Measurements from ENCODE around the gene SCNN1A. TPM values are rescaled to one million over a fixed set of nuclear protein-coding genes. Genes with fewer than 3 reads are reported as not detected.

The SCNN1A gene
- total RNA-seq, 1 donor from 2014 or later: 1.2 TPM

GRCh38 chr12:6376870-6377666 is 1.7 kb upstream of the SCNN1A start:
- Histone ChIP-seq H3K4me1 (peaks cover 71% of the 10 kb centered on the region), H3K79me2 (ENCODE audit: low read depth) (peaks cover 4% of the 10 kb centered on the region), H3K4me2 (peak overlapping the region; percentile 72), H2AFZ (replicated peaks) (peak overlapping the region; percentile 57), H3K36me3 (no peaks in the 10 kb centered on the region), H3K9me3 (ENCODE audit: low read depth) (no peaks in the 10 kb centered on the region), H3K9ac (no peak overlapping the region), H3F3A (ENCODE audit: low read depth) (peaks cover 62% of the 10 kb centered on the region), H3K27me3 (peaks cover 23% of the 10 kb centered on the region), H3K27ac (no peak overlapping the region), H3K4me3 (no peak overlapping the region), H4K20me1 (ENCODE audit: low read depth) (no peaks in the 10 kb centered on the region)
- Mint-ChIP-seq H3K9me3 (no peaks in the 10 kb centered on the region), H3K27me3 (ENCODE audit: insufficient read depth, low read depth) (peaks cover 24% of the 10 kb centered on the region), H3K4me1 (peaks cover 64% of the 10 kb centered on the region), H3K36me3 (no peaks in the 10 kb centered on the region), H3K4me3 (peak overlapping the region; percentile 70), H3K27ac (peak overlapping the region; percentile 83)
- TF ChIP-seq EZH2phosphoT487 (IDR thresholded peaks at IDR 0.05) (no peak), EZH2 (IDR thresholded peaks at IDR 0.05) (no peak), CTCF (IDR thresholded peaks at IDR 0.05) (no peak)
- DNase-seq (ENCODE audit: low spot score): no peak

- no peaks in the 10 kb centered on the region for H4K20me1 ChIP-seq (ENCODE audit: low read depth)
- Mint-ChIP-seq H3K36me3 (no peaks in the 10 kb centered on the region), H3K9me3 (no peaks in the 10 kb centered on the region), H3K27me3 (ENCODE audit: insufficient read depth, low read depth) (peaks cover 21% of the 10 kb centered on the region), H3K4me3 (peak overlapping the region; percentile 8), H3K4me1 (peaks cover 67% of the 10 kb centered on the region), H3K27ac (peak overlapping the region; percentile 83)
- peak; percentile 50 for TF ChIP-seq CTCF (IDR thresholded peaks at IDR 0.05)
- TF ChIP-seq EZH2 (IDR thresholded peaks at IDR 0.05): no peak
- peaks cover 75% of the 10 kb centered on the region for H3K4me1 ChIP-seq
- H3K27ac ChIP-seq: no peak overlapping the region
- peaks cover 4% of the 10 kb centered on the region for H3K79me2 ChIP-seq (ENCODE audit: low read depth)
- H3K9ac ChIP-seq: no peak overlapping the region
- peak; percentile 87 for DNase-seq (ENCODE audit: low spot score)
- H3K27me3 ChIP-seq: peaks cover 23% of the 10 kb centered on the region
- peaks cover 67% of the 10 kb centered on the region for H3F3A ChIP-seq (ENCODE audit: low read depth)
- no peaks in the 10 kb centered on the region for H3K9me3 ChIP-seq (ENCODE audit: low read depth)
- no peak overlapping the region for H3K4me3 ChIP-seq
- H3K4me2 ChIP-seq: peak overlapping the region; percentile 72
- H2AFZ ChIP-seq (replicated peaks): peak overlapping the region; percentile 57
- no peaks in the 10 kb centered on the region for H3K36me3 ChIP-seq
Measured at GRCh38 chr12:6376079-6376869, 911 bp upstream of the SCNN1A start.

- Mint-ChIP-seq H3K4me3 (no peak overlapping the region), H3K27me3 (ENCODE audit: insufficient read depth, low read depth) (peaks cover 23% of the 10 kb centered on the region), H3K9me3 (no peaks in the 10 kb centered on the region), H3K36me3 (no peaks in the 10 kb centered on the region), H3K27ac (peak overlapping the region; percentile 86), H3K4me1 (peaks cover 82% of the 10 kb centered on the region)
- Histone ChIP-seq H3K4me3 (no peak overlapping the region), H3F3A (ENCODE audit: low read depth) (peaks cover 65% of the 10 kb centered on the region), H3K9me3 (ENCODE audit: low read depth) (no peaks in the 10 kb centered on the region), H3K27me3 (peaks cover 23% of the 10 kb centered on the region), H3K4me1 (peaks cover 78% of the 10 kb centered on the region), H3K27ac (no peak overlapping the region), H3K9ac (no peak overlapping the region), H3K36me3 (no peaks in the 10 kb centered on the region), H4K20me1 (ENCODE audit: low read depth) (no peaks in the 10 kb centered on the region), H3K4me2 (peak overlapping the region; percentile 72), H2AFZ (replicated peaks) (peak overlapping the region; percentile 19), H3K79me2 (ENCODE audit: low read depth) (peaks cover 8% of the 10 kb centered on the region)
- DNase-seq (ENCODE audit: low spot score): no peak
- TF ChIP-seq CTCF (IDR thresholded peaks at IDR 0.05) (no peak), EZH2 (IDR thresholded peaks at IDR 0.05) (no peak), EZH2phosphoT487 (IDR thresholded peaks at IDR 0.05) (no peak)
Measured at GRCh38 chr12:6374786-6375160, 590 bp downstream of the SCNN1A start.
